K562 (cell line): ENCODE data around the gene LAMB4. TPM values are rescaled to one million over a fixed set of nuclear protein-coding genes. Genes with fewer than 3 reads are reported as not detected.

Experiments used
- ATAC-seq: fragments of 200-7000 bp; cut with Tn5 transposase; 3 replicates; pipeline ENCODE4 v1.9.1; 2020; ENCODE audit warnings: moderate library complexity
- BruUV-seq: library from RNA; stranded (reverse); fragments of 400-500 nt; replicated peaks from 2 replicates; lab custom pipeline; 2021; lab: Mats Ljungman, UMichigan
- CTCF ChIA-PET: fragments of 300-600 bp; formaldehyde crosslinking; extraction: SDS; loops from one replicate; lab custom pipeline; 2021; ENCODE audit warnings: low intra/inter-chr PET ratio; lab: Yijun Ruan, JAX
- POLR2A ChIA-PET: fragments of 300-600, 350-650 bp; sonication (Branson Sonifier 250); formaldehyde crosslinking; extraction: SDS; loops from one replicate; lab custom pipeline; 2021; ENCODE audit warnings: antibody characterized with exemption, inconsistent platforms; lab: Yijun Ruan, JAX
- DNase-seq, 4 experiments: peaks; one replicate each; pipeline versions ENCODE4 v3.0.0 to v3.0.0-alpha.2; 2011 to 2018; ENCODE audit warnings: low spot score in 3 of 4, mixed read lengths in 3 of 4; ENCODE audit errors: extremely low read depth in 1 of 4
- FAIRE-seq: peaks from 2 replicates; lab custom pipeline; 2011; peaks lifted over from hg19 to GRCh38; lab: Jason Lieb, UNC
- H2AFZ ChIP-seq: 2 replicates; pipeline ENCODE4 v1.6.0; 2011; ENCODE audit warnings: low read depth, low read length, control low read depth, inconsistent platforms
- H3K27ac ChIP-seq: fragments of 200-600 bp; 3 replicates; pipeline ENCODE4 v1.8.0; 2011; ENCODE audit warnings: low read depth, mild to moderate bottlenecking, control low read depth, inconsistent platforms, low read length, moderate library complexity, mixed read lengths; ENCODE audit errors: extremely low read depth
- H3K27me3 ChIP-seq, 2 experiments: fragments of 300-600 bp in 1 of 2; 2 replicates in 1 of 2; 3 replicates in 1 of 2; pipeline versions ENCODE4 v1.6.0 to v1.8.0; 2011; ENCODE audit warnings: inconsistent platforms in 2 of 2, low read length in 2 of 2, mild to moderate bottlenecking in 1 of 2, mixed read lengths in 1 of 2, moderate library complexity in 1 of 2; ENCODE audit not compliant: control insufficient read depth in 2 of 2, insufficient read depth in 2 of 2
- H3K36me3 ChIP-seq: fragments of 300-600 bp; 3 replicates; pipeline ENCODE4 v1.8.0; 2011; ENCODE audit warnings: mild to moderate bottlenecking, low read length, inconsistent platforms; ENCODE audit not compliant: control insufficient read depth, insufficient read depth
- H3K4me1 ChIP-seq, 2 experiments: fragments of 200-600 bp in 1 of 2; replicated peaks in 1 of 2; 2 replicates in 1 of 2; 3 replicates in 1 of 2; pipeline versions ENCODE4 v1.5.1 to v1.8.0; 2011; ENCODE audit warnings: inconsistent platforms in 2 of 2, low read length in 2 of 2, mild to moderate bottlenecking in 1 of 2, mixed read lengths in 1 of 2, moderate library complexity in 1 of 2; ENCODE audit not compliant: control insufficient read depth in 2 of 2, insufficient read depth in 2 of 2
- H3K4me2 ChIP-seq: 2 replicates; pipeline ENCODE4 v1.6.1; 2011; ENCODE audit warnings: low read length, control low read depth, inconsistent platforms, mixed read lengths; ENCODE audit not compliant: insufficient read depth
- H3K4me3 ChIP-seq: fragments of 200-600 bp; sonication (generic), shearing (Covaris generic); 2 replicates; pipeline ENCODE4 v1.5.1; 2016; ENCODE audit warnings: control low read depth, inconsistent platforms
- H3K79me2 ChIP-seq: fragments of 200-600 bp; 3 replicates; pipeline ENCODE4 v1.8.0; 2011; ENCODE audit warnings: low read length, inconsistent platforms; ENCODE audit not compliant: control insufficient read depth, insufficient read depth
- H3K9ac ChIP-seq, 2 experiments: 2 replicates each; pipeline versions ENCODE4 v1.6.0 to v1.6.1; 2011; ENCODE audit warnings: low read depth in 2 of 2, low read length in 2 of 2, control low read depth in 1 of 2, inconsistent platforms in 1 of 2, mild to moderate bottlenecking in 1 of 2, mixed read lengths in 1 of 2; ENCODE audit not compliant: insufficient read depth in 1 of 2
- H3K9me1 ChIP-seq: one replicate; pipeline ENCODE4 v1.6.0; 2011; ENCODE audit warnings: inconsistent platforms, mild to moderate bottlenecking, low read length, moderate library complexity; ENCODE audit not compliant: control insufficient read depth, insufficient read depth
- H3K9me3 ChIP-seq: replicated peaks from 2 replicates; pipeline ENCODE4 v1.5.1; 2011; ENCODE audit warnings: low read depth, low read length, inconsistent platforms; ENCODE audit not compliant: control insufficient read depth, insufficient read depth
- H4K20me1 ChIP-seq: replicated peaks from 2 replicates; pipeline ENCODE4 v1.6.1; 2011; ENCODE audit warnings: low read length, inconsistent platforms, mixed read lengths; ENCODE audit not compliant: control insufficient read depth, insufficient read depth
- CHD4 ChIP-seq: fragments of 200-600 bp; sonication (generic); IDR thresholded peaks from 3 replicates; pipeline ENCODE4 v1.6.1; 2012; ENCODE audit warnings: low read depth, mild to moderate bottlenecking, mixed read lengths, low read length, inconsistent platforms; ENCODE audit not compliant: insufficient read depth, insufficient replicate concordance, poor library complexity, severe bottlenecking
- E2F8 ChIP-seq: fragments of 450-650 bp; IDR thresholded peaks from 2 replicates; pipeline ENCODE4 v1.7.1; 2018; ENCODE audit warnings: mild to moderate bottlenecking, low read depth; ENCODE audit not compliant: partially characterized antibody
- HMG20B ChIP-seq: fragments of 250-450 bp; sonication (Bioruptor Pico); IDR thresholded peaks from 2 replicates; pipeline ENCODE4 v1.5.0; 2021; ENCODE audit warnings: mild to moderate bottlenecking
- NCOA2 ChIP-seq, 2 experiments: fragments of 450-650 bp; IDR thresholded peaks; 2 replicates each; pipeline ENCODE4 v1.6.1; 2018; ENCODE audit warnings: mild to moderate bottlenecking in 2 of 2, moderate library complexity in 1 of 2; ENCODE audit not compliant: partially characterized antibody in 2 of 2
- PHB2 ChIP-seq: fragments of 450-650 bp; IDR thresholded peaks from 2 replicates; pipeline ENCODE4 v1.6.1; 2017; ENCODE audit warnings: low read depth
- PTRF ChIP-seq: fragments of 450-650 bp; IDR thresholded peaks from 2 replicates; pipeline ENCODE4 v1.6.1; 2016; ENCODE audit warnings: mild to moderate bottlenecking, missing genetic modification characterization, missing compliant biosample characterization
- SAP30 ChIP-seq: fragments of 200-600 bp; sonication (generic); IDR thresholded peaks from 2 replicates; pipeline ENCODE4 v1.6.1; 2012; ENCODE audit warnings: borderline replicate concordance, low read depth, mild to moderate bottlenecking, moderate library complexity, low read length, control low read depth, inconsistent platforms; ENCODE audit not compliant: insufficient read depth, poor library complexity, severe bottlenecking
- SMARCC2 ChIP-seq: fragments of 450-650 bp; IDR thresholded peaks from 2 replicates; pipeline ENCODE4 v1.6.1; 2017; ENCODE audit warnings: antibody characterized with exemption, moderate library complexity, mild to moderate bottlenecking, low read depth
- SRF ChIP-seq, 2 experiments: fragments of 250-450, 450-650 bp in 1 of 2; sonication (Bioruptor Pico) in 1 of 2; sonication (generic) in 1 of 2; formaldehyde crosslinking; IDR thresholded peaks; 2 replicates each; pipeline versions ENCODE4 v1.5.0 to v1.5.1; 2020 to 2022; ENCODE audit warnings: mild to moderate bottlenecking in 1 of 2, missing genetic modification reagents in 1 of 2
- ZNF354B ChIP-seq: fragments of 250-450 bp; sonication (Bioruptor Pico); IDR thresholded peaks from 2 replicates; pipeline ENCODE4 v1.4.0; 2020
- WGBS: fragments of 100-300 bp; shearing (Covaris generic); methylation state at CpG from one replicate; pipeline ENCODE4 v1.1.6; 2016; ENCODE audit warnings: low coverage, mixed read lengths; ENCODE audit not compliant: insufficient coverage; ENCODE audit errors: missing lambda C conversion rate; 5-methylcytosine and 5-hydroxymethylcytosine counted together
- in situ Hi-C: fragments of 300-500 bp; cut with MboI; formaldehyde crosslinking; loops from 4 replicates; pipeline ENCODE4 v1.15.0; 2018; ENCODE audit warnings: inconsistent platforms, mixed read lengths
- intact Hi-C: fragments of 100-400 bp; cut with micrococcal nuclease; formaldehyde crosslinking; loops from 2 replicates; pipeline ENCODE4 v1.14.2; 2022
- polyA plus RNA-seq, 8 experiments: library from polyadenylated mRNA; depleted of rRNA in 4 of 8; stranded (reverse) in 5 of 8; unstranded in 3 of 8; fragments of >200 nt; fragmentation: Nextera tagmentation in 2 of 8; fragmentation: Illumina TruSeq in 1 of 8; extraction: Ambion mirVana in 2 of 8; extraction: Trizol in 1 of 8; gene quantifications; 2 replicates each; pipeline versions ENCODE4 v1.2.1 to v1.2.3, GENCODE V29; 2011 to 2014; ENCODE audit warnings: inconsistent platforms in 1 of 8, missing spikeins in 1 of 8
- total RNA-seq, 7 experiments: library from RNA; depleted of rRNA in 6 of 7; stranded (reverse); fragments of >200 nt in 6 of 7; fragmentation: Illumina TruSeq in 2 of 7; extraction: Trizol in 2 of 7; gene quantifications; 2 replicates each; pipeline versions ENCODE4 v1.2.1 to v1.2.3, GENCODE V29; 2011 to 2021; ENCODE audit warnings: low replicate concordance in 1 of 7
- TF ChIP-seq, protein P1 (sequence below): fragments of 450-650 bp; IDR thresholded peaks from 2 replicates; pipeline ENCODE4 v1.6.1; 2016; ENCODE audit warnings: low read depth, mild to moderate bottlenecking, moderate library complexity
- TF ChIP-seq, protein P2 (sequence below): sonication (generic); formaldehyde crosslinking; IDR thresholded peaks from 2 replicates; pipeline ENCODE4 v1.8.0; 2022; ENCODE audit warnings: missing genetic modification reagents, mild to moderate bottlenecking, borderline replicate concordance

Gene LAMB4
- total and polyA plus RNA-seq, 9 of the 15 experiments (the other 6 are each of a cell fraction or from before 2014, with no cell fraction given) = 0.06 to 0.13 (median 0.07) TPM; not detected in 6

- Histone ChIP-seq H3K9me3 (no peaks in the 10 kb centered on the region), H3K27me3 (no peaks in the 10 kb centered on the region), H3K36me3 (no peaks in the 10 kb centered on the region), H3K9me1 (no peaks in the 10 kb centered on the region), H3K27ac (no peak overlapping the region), H3K9ac (no peak overlapping the region), H2AFZ (no peak overlapping the region), H4K20me1 (no peaks in the 10 kb centered on the region), H3K4me3 (no peak overlapping the region), H3K4me1 (no peaks in the 10 kb centered on the region; a peak in 4 of 5 replicates), H3K4me2 (no peak overlapping the region), H3K79me2 (no peaks in the 10 kb centered on the region)
- no peak for TF ChIP-seq PTRF (tag)
- TF ChIP-seq NCOA2 (IDR thresholded peaks at IDR 0.05; ENCODE audit: partially characterized antibody in 2 of 2) = no peak
- no peak for TF ChIP-seq SAP30
- TF ChIP-seq, protein P1, sequence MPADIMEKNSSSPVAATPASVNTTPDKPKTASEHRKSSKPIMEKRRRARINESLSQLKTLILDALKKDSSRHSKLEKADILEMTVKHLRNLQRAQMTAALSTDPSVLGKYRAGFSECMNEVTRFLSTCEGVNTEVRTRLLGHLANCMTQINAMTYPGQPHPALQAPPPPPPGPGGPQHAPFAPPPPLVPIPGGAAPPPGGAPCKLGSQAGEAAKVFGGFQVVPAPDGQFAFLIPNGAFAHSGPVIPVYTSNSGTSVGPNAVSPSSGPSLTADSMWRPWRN = no peak
- no peak for TF ChIP-seq SMARCC2
- no peak for TF ChIP-seq SRF (CRISPR knock-in tag; IDR thresholded peaks at IDR 0.05)
- TF ChIP-seq HMG20B = no peak
- no peak for TF ChIP-seq E2F8
- TF ChIP-seq PHB2 = no peak
- TF ChIP-seq, protein P2, sequence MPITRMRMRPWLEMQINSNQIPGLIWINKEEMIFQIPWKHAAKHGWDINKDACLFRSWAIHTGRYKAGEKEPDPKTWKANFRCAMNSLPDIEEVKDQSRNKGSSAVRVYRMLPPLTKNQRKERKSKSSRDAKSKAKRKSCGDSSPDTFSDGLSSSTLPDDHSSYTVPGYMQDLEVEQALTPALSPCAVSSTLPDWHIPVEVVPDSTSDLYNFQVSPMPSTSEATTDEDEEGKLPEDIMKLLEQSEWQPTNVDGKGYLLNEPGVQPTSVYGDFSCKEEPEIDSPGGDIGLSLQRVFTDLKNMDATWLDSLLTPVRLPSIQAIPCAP (CRISPR knock-in tag) = no peak
- TF ChIP-seq CHD4 = no peak
- no peak for TF ChIP-seq ZNF354B
- ATAC-seq (no peak), DNase-seq (no peak), FAIRE-seq (no peak)
- ChIA-PET CTCF (no interaction called here), POLR2A (interaction anchor here (0.6 to 1.2 kb wide), 4 partner anchors 9 to 460 kb away, joined by 3 to 6 read pairs (median 3); no protein-coding TSS in a partner anchor)
- intact Hi-C loops = no loop called here
- 67% methylated on average over 3 of the region's 3 CpGs for WGBS
- no TSS peak for BruUV-seq
- in situ Hi-C loops = no loop called here
Measured at GRCh38 chr7:108029034-108029433, 101.1 kb downstream of the LAMB4 start.
